Measurements from ENCODE around the gene BCL7A.
"Not testable (repeated sequence)": the region's sequence is repeated elsewhere in the genome, so short reads cannot be mapped to it uniquely, and the experiment has no call there.

BCL7A gene

DNA sequence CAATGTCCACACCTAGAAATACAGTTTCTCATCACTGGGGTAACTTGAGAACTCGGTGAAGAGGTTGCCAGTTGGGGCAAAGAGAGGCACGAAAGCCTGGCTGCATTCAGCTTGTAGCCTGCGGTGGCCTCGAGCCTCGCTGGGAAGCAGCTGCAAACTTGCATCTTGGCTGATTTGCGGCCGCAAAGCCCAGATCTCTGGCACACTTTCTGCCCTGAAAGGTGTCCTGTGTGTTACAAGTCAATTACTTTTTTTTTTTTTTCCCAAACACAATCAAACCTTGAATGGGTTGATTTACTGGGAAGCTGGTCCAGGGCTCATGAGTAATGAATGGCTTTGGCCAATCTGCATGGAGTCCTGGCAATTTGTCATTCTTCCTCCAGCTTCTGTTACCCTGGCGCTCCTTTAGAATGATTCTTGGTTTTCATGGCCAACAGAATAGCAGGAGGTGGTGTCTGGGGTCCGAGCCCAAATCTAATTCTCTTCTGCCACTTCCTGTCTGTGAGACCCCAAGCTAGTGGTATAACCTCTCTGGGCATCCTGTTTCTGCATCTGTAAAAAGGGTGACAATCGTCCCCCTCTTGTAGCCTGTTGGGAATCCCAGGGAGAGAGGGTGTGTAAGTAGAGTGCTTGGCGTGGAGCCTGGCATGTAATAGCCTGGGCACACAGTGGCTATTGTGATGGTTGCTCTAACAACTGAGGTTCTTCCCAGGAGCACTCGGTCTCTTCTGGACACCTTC, 6.7 kb downstream of the BCL7A start:
- DNase-seq (ENCODE audit: low read depth), result no peak

DNA sequence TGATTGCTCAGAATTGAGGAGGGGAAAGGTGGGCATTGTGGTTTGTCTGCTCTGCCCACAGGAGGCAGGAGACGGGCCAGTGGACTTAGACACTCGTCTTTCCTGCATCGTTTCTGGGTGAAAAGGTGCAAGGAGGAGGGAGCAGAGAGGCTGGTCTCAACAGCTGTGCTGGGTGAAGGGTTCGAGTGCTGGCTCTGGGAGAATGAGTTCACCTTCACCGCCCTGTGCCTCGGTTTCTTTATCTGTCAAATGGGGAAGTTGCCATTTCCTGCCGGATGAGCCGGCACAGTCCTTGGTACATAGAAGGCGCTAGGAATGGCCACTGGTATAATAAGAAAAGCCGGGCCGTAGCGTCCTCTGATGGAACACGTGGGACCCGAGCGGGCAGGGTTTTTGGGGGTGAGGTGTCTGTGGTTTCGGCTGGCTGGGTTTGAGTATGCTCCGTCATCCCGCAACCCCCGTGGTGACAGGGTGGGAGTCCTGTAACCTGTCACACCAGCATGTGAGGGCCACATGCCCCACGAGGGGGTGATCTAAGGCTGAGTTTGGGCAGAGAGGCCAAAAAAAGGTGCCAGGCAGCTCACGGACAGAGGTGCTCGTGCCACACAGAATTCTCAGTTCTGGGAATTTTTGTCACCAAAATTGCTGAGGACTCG, 7.3 kb downstream of the BCL7A start:
- peak; percentile 22 for DNase-seq (ENCODE audit: low read depth)

DNA sequence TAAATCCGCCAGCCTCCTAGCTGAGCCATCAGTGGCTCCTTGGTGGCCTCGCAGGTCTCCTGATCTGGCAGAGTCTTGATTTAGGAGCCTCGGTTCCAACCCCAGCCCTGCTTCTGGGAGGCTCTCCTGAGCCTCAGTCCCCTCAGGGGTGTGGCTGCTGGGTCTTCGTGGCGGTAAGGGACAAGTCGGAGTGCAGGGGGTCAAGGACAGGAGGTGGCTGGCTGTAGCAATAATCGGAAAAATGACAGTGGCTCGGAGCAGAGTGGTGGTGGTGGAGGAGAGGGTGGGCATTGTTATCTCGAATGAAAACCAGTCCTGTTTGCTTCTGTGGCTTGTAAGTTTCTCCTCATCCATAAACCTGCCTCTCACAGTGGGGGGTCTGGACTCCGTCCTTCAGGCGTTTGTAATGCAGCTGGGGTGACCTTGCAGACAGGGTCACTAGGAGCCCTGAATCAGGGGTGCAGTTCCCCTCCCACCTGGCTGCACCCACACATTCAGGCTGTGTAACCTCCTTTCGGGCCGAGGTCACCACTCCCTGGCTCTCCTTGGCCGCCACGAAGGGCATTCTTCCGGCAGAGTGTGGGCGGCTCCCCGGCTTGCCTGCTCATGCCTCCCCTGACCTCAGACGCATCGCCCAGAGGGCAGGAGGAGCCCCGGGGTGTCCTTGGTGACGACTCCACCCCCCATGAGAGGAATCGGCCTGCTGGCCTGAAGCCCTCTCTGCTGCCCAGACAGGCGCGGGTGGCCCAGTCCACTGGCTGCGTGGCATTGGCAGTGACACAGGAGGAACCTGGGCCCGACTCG, 8.1 kb downstream of the BCL7A start:
- no peak for DNase-seq (ENCODE audit: low read depth)

DNA sequence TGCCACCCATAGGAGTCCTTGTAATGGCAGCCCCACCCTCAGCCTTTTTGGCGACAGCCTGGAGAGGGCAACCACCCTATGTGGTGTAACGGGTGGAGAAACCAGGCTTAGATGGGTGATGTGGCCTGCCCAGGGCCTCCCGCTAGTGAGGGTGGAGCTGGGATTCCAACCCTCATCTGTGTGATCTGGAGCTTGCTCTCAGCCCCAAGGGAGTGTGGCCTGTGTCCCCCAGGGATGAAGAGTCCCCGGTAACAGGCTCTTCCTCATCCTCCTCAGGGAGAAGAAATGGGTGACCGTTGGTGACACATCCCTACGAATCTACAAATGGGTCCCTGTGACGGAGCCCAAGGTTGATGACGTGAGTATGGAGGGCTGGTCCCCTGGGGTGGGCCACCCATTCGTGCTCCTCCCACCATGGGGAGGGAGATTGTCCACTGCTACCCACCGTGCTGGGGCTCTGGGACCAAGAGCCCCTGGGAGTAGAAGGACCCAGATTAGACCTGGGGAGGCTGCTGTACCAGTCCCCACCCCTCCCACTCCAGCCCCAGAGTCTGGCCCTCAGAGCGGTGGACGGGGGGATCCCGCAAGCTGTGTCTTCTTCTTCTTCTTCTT, 8.8 kb downstream of the BCL7A start:
- DNase-seq (ENCODE audit: low read depth), result no peak

DNA sequence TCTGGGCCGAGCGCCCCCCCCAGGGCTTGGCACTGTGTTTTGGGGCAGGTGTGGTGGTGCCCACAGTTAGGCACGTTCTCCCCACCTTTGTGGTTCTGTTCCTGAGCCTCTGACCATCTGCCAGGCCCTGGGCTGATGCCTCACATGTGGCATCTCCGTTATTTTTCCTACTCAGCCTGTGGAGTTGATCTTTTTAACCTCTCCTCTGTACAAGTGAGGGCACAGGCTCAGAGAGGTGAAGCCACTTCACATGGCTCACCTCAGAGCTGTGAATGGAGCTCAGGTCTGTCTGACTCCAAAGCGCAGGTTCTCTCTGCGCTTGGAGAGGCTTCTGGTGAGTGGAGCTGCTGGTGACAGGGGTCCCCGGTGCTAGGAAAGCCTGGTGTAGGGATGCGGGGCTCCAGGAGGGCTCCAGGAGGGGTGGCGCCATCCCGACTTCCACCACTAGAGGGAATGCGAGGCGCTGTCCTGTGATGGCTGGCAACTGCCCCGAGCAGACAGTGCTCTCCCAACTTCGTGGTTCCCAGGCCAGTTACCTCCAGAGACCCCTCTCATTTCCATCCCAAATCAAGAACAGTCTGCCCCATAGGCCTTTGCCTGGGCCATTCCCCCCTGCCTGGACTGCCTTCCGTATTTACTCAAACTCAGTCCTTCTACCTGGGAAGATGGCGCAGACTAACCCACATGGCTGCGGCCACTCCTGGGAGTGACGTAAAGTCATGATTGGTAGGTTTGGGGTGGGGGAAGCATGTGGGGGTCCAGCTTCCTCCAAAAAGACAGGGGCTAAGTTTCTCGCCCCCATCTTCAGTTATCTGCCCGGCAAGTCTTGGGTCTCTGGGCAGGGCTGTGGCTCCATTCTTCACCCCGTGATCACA, 9.9 kb downstream of the BCL7A start:
- DNase-seq (ENCODE audit: low read depth), result peak; percentile 40

DNA sequence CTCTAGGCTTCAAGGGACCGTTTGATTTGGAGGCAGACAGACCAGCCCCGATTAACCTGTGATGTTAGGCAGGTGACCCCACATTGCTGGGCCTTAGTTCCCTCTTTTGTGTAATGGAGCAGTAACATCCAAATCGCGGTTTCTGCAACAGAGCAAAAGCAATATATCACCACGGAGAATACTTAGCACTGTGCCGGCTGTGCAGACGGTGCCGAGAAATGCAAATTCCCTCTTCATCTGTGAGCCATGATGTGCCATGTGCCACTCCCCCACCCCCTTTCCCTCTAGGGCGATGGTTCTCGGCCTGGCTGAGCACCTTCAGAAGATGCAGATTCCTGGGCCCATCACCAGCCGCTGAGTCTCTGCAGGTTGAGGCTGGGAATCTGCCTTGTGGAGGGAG, 10.9 kb downstream of the BCL7A start:
- no peak for DNase-seq (ENCODE audit: low read depth)

DNA sequence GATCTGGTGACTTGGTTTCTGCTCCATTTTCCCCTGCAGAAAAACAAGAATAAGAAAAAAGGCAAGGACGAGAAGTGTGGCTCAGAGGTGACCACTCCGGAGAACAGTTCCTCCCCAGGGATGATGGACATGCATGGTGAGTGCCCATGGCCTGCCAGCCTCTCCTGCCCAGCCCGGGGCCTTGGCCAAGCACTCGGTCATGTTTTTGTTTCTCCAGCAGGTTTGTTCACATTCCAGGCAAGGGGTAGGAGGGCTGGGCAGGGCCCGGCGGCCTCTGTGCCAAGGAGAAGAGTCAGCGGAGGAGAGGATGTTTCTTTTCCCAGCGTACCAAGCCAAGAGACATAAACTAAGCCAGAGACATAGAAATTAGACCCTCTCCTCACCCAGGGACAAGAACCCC, 13.6 kb downstream of the BCL7A start:
- DNase-seq (ENCODE audit: low read depth), result no peak

DNA sequence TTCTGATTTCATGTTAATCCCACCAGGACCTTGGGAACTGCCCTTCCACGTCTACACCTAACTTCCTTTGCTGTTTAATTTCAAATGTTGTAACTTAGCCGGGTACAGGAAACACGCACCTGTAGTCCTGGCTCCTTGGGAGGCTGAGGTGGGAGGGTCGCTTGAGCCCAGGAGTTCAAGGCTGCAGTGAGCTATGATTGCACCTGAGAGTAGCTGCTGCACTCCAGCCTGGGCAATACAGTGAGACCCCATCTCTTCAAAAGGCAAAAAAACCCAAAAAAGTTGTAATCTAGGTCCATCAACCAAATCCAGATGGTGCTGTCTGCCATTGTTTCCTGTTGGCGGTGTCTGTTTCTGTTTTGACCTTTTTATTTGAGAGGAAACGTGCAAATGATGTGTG, 14.5 kb downstream of the BCL7A start:
- no peak for DNase-seq (ENCODE audit: low read depth)

DNA sequence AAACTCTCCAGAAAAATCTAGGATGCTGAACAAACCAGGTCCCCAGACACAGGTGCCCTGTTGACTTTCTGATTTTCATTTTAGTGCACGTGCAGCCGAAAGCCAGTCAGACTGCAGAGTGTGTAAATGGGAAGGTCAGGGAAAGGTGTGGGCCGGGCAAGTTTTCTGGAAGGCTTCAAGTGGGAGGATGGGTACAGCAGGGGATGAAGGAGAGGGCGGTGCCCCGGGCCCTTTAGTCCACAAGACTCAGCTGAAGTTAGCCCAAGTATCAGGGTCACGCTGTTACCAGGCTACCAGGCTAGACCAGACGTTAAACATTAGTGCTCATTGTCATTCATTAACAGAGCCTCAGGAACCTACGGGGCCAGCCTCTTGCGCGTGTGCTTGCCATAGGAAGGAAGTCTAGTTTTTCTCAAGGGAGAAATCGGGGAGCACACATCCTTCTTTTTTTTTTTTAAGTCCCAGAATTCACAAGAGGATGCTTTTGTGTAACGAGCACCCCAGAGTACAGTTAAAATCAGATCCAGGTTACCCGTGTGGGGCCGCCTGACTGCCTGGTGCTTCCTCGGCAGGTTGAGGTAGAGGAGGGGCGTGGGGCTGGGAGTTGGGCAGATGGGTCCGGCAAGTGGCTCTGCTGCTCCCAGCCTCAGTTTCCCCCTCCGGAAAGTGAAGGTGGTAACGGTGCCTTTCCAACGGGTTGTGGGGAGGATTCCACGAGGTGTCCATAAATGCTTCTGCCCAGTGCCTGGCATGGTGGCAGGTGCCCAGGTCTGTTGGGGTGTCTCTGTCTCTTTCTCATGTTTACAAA, 19.1 kb downstream of the BCL7A start:
- DNase-seq (ENCODE audit: low read depth), result no peak

DNA sequence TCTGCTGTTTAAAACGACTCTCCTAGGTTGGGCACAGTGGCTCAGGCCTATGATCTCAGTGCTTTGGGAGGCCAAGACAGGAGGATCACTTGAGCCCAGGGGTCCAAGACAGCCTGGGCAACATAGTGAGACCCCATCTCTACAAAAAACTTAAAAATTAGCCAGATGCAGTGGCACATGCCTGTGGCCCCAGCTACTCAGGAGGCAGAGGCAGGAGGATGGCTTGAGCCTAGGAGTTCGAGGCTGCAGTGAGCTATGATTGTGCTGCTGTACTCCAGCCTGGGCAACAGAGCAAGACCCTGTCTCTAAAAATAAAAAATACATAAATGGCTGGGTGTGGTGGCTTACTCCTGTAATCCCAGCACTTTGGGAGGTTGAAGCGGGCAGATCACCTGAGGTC, 19.8 kb downstream of the BCL7A start:
- not testable (repeated sequence) for DNase-seq (ENCODE audit: low read depth)

DNA sequence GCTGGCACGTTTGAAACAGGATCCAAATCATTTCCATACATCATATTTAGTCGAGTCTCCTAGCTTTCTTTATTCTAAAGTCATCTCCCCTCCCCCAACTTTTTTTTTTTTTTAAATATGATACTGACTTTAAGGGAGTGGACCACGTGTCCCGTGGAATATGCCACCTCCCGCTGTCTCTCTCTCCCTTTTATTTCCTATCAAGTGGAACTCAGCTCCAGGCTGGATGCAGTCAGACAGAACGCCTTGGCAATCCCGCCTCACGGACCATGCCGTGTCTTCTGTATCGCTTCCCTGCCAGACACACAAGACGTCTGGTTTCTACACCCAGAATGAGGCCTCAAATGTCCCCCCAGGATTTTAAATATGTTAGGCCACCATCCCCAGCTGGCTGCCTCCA, 21.2 kb downstream of the BCL7A start:
- no peak for DNase-seq (ENCODE audit: low read depth)

DNA sequence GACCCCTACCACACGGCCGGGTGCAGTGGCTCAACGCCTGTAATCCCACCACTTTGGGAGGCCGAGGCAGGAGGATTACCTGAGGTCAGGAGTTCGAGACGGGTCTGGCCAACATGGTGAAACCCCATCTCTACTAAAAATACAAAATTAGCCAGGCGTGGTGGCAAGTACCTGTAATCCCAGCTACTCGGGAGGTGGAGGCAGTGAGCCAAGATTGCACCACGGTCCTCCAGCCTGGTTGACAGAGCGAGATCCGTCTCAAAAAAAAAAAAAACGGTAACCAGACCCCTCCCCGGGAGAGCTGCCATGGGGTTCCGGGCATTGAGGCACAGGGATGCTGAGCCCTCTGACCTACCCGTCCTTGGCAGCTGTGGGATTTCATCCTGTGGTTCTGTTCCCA, 21.8 kb downstream of the BCL7A start:
- no peak for DNase-seq (ENCODE audit: low read depth)

DNA sequence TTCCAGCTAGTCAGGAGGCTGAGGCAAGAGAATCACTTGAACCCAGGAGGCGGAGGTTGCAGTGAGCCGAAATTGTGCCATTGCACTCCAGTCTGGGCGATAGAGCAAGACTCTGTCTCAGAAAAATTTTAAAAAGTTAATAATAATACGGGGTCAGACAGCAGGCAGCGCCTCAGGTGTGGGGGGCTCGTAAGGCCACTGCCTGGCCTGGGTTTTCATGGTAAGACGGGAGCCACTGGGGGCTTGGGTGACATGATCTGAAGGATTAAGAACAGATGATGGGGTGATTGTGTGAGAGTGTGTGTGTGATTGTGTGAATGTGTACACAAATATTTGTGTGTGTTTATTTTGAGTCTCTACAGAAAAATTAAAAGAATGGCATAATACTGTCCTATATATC, 23.6 kb downstream of the BCL7A start:
- no peak for DNase-seq (ENCODE audit: low read depth)

DNA sequence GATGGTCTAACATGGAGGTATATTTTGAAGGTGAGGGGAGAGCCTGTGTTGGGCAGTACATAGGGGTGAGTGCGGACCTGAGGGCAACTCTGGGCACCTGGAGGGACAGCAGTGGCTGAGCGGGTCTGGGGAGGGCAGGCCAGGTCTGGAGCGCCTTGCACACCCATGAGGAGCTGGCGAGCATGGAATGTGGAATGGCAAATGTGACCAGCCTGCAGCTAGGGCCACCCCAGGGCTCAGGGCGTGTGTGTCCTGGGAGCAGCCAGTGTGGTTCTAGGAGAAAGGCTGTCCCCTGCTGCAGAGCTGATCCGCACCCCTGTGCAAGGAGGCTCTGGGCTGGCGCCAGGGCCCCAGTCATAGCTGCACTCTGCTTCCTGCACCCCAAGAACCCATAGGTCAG, 24.5 kb downstream of the BCL7A start:
- no peak for DNase-seq (ENCODE audit: low read depth)

DNA sequence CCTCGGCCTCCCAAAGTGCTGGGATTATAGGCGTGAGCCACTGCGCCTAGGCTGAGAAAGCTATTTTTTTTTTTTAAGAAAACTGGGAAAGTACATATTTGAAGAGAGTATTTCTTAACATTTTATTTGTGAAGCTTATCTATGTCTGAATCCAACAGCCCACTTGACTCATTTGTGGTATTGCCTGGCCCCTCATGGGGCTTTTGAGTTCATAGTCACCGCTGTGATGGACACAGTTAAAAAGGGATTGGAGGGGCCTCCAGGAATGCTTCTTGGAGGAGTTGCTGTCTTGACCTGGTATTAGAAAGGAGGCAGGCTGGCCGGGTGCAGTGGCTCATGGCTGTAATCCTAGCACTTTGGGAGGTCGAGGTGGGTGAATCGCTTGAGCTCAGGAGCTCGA, 26.5 kb downstream of the BCL7A start:
- no peak for DNase-seq (ENCODE audit: low read depth)

DNA sequence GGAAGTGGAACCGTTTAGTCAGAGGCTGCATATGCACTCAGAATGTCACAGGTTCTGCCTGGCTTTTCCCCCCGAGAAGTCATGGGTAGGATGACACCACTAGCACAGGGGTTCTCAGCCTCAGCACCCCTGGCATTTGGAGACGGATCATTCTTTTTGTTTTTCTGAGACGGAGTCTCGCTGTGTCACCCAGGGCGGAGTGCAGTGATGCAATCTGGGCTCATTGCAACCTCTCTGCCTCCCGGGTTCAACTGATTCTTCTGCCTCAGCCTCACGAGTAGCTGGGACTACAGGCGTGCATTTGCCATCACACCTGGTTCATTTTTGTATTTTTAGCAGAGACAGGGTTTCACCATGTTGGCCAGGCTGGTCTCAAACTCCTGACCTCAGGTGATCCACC, 28.1 kb downstream of the BCL7A start:
- no peak for DNase-seq (ENCODE audit: low read depth)

DNA sequence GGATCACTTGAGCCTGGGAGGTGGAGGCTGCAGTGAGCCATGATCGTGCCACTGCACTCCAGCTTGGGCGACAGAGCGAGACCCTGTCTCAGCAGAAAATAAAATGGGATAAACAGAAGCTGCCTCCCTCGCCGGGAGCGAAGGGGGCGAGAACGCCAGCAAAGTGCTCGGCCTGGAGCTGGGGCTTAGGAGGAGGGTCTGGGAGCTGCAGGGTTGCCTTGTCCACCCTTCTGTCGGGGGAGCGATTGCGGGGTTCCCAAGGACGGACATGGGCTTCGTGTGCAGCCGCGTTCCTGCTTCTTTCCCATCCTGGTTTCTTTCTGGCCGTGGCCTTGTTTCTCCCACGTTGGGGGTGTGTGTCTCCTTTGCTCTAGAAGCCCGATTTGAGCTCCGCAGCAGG, 29.0 kb downstream of the BCL7A start:
- no peak for DNase-seq (ENCODE audit: low read depth)

DNA sequence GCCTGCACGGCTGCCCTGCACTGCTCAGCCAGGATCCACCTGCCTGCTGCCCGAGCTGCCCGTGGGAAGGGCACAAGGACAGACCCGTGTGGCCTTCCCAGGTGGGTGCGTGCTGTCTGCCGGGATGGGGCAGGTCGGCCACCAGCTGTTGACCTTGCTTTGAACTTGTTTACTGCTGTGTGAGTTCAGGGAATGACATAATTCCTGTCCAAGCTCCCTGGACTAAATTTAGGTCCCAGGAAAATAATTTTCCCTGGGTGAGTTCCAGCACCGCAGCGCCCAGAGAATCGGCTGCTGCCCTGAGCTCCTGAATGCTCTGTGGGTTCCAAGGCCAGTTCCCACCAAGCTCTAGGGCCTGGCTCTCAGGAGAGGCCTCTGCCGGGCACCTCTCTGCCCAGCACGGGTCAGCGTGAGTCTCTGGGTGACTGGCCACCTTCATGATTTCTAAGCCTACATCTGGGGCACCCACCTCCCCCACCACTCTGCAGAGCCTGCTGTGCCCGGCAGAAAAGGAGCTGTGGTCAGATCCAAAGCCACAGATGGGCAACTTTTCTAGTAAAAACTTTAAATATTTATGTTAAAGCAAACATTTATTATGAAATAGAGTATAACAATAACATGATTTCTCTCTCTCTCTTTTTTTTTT, 29.7 kb downstream of the BCL7A start:
- DNase-seq (ENCODE audit: low read depth), result no peak

DNA sequence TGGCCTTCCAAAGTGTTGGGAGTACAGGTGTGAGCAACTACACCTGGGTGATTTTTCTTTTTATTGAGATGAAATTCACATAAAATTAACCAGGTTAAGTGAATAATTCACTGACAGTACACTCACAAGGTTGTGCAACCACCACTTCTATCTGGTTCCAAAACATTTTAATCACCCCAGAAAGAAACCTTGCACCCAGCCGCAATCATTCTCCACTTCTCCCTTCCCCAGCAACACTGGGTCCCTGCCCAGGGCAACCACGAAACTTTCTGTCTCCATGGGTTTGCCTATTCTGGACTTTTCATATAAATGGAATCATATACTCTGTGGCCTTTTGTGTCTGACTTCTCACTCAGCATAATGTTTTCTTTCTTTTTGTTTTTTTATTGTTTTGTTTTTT, 30.6 kb downstream of the BCL7A start:
- DNase-seq (ENCODE audit: low read depth), result no peak

DNA sequence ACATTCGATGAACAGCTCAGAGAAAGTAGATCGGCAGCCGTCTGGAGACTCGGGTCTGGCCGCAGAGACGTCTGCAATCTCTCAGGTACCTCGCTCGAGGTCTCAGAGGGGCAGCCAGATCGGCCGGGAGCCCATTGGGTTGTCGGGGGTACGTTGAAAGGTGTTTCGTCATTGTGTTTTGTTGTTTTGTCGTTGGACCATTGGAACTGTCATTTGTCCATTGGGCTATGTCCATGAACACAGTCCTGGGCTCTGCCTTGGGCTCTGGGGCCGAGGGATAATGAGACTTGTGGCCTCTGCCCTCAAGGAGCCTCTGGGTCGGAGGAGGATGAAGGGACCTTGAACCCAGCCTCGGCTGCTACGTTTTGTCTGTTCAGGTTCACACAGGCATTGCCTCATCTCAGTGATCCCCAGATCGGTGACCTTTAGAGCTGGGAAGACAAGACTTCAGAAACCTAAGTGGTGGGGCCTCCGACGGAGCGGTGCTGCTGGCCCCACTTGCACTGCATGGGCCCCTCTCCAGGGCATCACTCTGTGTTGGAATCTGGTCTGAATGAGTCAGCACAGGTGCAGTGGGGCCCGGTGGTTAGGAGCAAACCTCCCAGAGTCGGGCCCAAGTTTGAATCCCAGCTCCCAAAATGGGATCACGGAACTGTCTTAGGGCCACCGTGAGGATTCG, 33.3 kb downstream of the BCL7A start:
- DNase-seq (ENCODE audit: low read depth), result no peak
